ENCODE measurements around the gene DHRSX.

DHRSX gene

GRCh38 chrX:2187352-2188115 lies 313.2 kb downstream of the DHRSX start:
- DNase-seq = no peak

GRCh38 chrX:2185341-2186082 lies 315.3 kb downstream of the DHRSX start:
- DNase-seq = no peak

- no peak for DNase-seq
These were observed 316.7 kb downstream of the DHRSX start for GRCh38 chrX:2184089-2184488.

GRCh38 chrX:2183193-2183725 lies 317.5 kb downstream of the DHRSX start:
- no peak for DNase-seq

GRCh38 chrX:2177541-2177940 lies 323.2 kb downstream of the DHRSX start:
- DNase-seq = no peak

GRCh38 chrX:2176733-2177132 lies 324.0 kb downstream of the DHRSX start:
- no peak for DNase-seq

- no peak for DNase-seq
These were observed 324.5 kb downstream of the DHRSX start for GRCh38 chrX:2176274-2176673.

- DNase-seq = no peak
These were observed 328.4 kb downstream of the DHRSX start for GRCh38 chrX:2172359-2172758.

Data from NCI-H526 treated with DMSO at 0.1 percent for 48 hours (cell line).